DMS153 (cell line): ENCODE results near the gene TMEM19.
"Not testable (repeated sequence)": the region's sequence is repeated elsewhere in the genome, so short reads cannot be mapped to it uniquely, and the experiment has no call there.

Source experiments
- DNase-seq: peaks from one replicate; lab custom pipeline; 2025; lab: John Stamatoyannopoulos, UW

The TMEM19 gene

GRCh38 chr12:71665090-71665463 lies 20.8 kb upstream of the TMEM19 start:
- DNase-seq = no peak

- DNase-seq = no peak
These were observed 19.6 kb upstream of the TMEM19 start for GRCh38 chr12:71666259-71666658.

- DNase-seq = no peak
These were observed 14.6 kb upstream of the TMEM19 start for GRCh38 chr12:71671311-71671710.

GRCh38 chr12:71671816-71672215 lies 14.1 kb upstream of the TMEM19 start:
- peak; percentile 27 for DNase-seq

- DNase-seq = no peak
These were observed 3.4 kb upstream of the TMEM19 start for GRCh38 chr12:71682466-71682865.

GRCh38 chr12:71683633-71684032 lies 2.2 kb upstream of the TMEM19 start:
- DNase-seq = no peak

GRCh38 chr12:71684081-71684480 lies 1.8 kb upstream of the TMEM19 start:
- DNase-seq = no peak

GRCh38 chr12:71685312-71685906 lies 473 bp upstream of the TMEM19 start:
- no peak for DNase-seq

- no peak for DNase-seq
These were observed 760 bp downstream of the TMEM19 start for GRCh38 chr12:71686658-71687025.

GRCh38 chr12:71687172-71687571 lies 1.3 kb downstream of the TMEM19 start:
- not testable (repeated sequence) for DNase-seq

GRCh38 chr12:71688961-71689570 lies 3.2 kb downstream of the TMEM19 start:
- DNase-seq = no peak

GRCh38 chr12:71691504-71692129 lies 5.7 kb downstream of the TMEM19 start:
- DNase-seq = no peak

GRCh38 chr12:71693126-71693525 lies 7.2 kb downstream of the TMEM19 start:
- DNase-seq = no peak

- not testable (repeated sequence) for DNase-seq
These were observed 7.8 kb downstream of the TMEM19 start for GRCh38 chr12:71693651-71694050.

GRCh38 chr12:71694099-71694820 lies 8.4 kb downstream of the TMEM19 start:
- DNase-seq = no peak

- DNase-seq = no peak
These were observed 9.9 kb downstream of the TMEM19 start for GRCh38 chr12:71695782-71696181.

- DNase-seq = not testable (repeated sequence)
These were observed 16.3 kb downstream of the TMEM19 start for GRCh38 chr12:71702181-71702580.

- DNase-seq = no peak
These were observed 16.7 kb downstream of the TMEM19 start for GRCh38 chr12:71702590-71702989.

- no peak for DNase-seq
These were observed 17.3 kb downstream of the TMEM19 start for GRCh38 chr12:71703206-71703605.

- no peak for DNase-seq
These were observed 19.0 kb downstream of the TMEM19 start for GRCh38 chr12:71704920-71705319.

GRCh38 chr12:71708658-71709057 lies 22.8 kb downstream of the TMEM19 start:
- DNase-seq = no peak

GRCh38 chr12:71710276-71711125 lies 24.6 kb downstream of the TMEM19 start:
- no peak for DNase-seq
